Measurements from ENCODE around the gene SF3B5.
"Not testable (repeated sequence)": the region's sequence is repeated elsewhere in the genome, so short reads cannot be mapped to it uniquely, and the experiment has no call there.

SF3B5 gene

GRCh38 chr6:144063744-144064401, 31.5 kb downstream of the SF3B5 start:
- peak; percentile 57 for DNase-seq (ENCODE audit: low spot score)

DNA sequence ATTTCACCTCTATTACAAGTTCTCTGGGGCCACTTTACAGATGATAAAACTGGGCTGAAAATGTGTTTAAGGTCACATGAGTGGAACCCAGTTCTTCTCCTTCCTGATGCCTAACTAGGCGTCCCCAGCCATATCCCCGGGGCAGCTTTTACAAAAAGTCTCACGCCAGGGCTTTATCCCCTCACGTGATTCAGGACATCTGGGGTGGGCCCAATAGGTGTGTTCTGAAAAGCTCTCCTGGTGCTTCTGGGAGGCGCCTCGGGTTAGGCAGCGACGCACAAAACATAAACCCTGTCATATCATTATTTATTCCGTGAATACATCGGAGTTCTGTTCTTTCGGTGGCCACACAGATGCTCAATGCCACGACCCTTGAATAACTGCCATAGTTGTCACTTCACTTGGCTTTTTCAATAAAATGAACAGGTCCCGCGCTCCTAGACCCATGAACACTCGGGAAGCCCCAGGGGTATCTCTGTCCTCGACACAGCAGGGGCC, 32.1 kb downstream of the SF3B5 start:
- no peak for DNase-seq (ENCODE audit: low spot score)

GRCh38 chr6:144062786-144063185, 32.6 kb downstream of the SF3B5 start:
- DNase-seq (ENCODE audit: low spot score), result no peak

DNA sequence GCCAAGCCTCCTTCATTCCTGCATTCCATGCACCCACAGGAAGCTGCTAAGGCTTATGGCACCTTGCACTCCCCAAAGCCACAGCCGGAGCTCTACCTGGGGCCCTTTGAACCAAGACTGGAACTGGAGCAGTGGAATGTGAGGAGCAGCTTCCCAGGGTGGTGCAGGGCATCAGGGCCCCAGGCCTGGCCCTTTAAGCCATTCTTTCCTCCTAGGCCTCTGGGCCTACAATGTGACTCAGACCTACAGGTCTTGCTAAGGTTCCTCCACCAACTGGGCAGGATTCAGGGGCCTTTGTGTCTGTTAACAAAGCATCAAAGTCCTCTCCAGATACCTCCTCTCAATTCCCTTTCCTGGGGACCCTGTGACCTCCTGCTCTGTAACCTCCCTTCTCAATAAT, 36.2 kb downstream of the SF3B5 start:
- no peak for DNase-seq (ENCODE audit: low spot score)

GRCh38 chr6:144055121-144055931, 40.0 kb downstream of the SF3B5 start:
- peak; percentile 3 for DNase-seq (ENCODE audit: low spot score)

DNA sequence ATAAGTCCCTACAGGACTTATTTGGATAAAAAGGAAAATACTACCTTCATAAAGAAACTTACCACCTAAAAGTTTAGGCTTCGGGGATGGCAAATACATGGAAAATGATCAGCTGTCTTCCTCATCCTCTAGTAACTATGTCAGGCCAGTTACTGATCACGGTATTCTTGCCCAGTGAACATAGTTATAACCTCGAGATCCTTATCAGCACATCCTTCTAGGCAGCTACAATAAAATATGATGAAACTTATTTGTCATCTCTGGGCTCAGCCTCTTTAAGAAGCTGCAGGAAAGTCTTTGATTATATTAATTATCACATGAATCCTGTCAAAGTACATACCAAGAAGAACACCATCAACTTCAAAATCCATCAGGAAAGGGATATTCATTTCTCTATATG, 41.8 kb downstream of the SF3B5 start:
- DNase-seq (ENCODE audit: low spot score), result no peak

GRCh38 chr6:144052488-144052887, 42.9 kb downstream of the SF3B5 start:
- no peak for DNase-seq (ENCODE audit: low spot score)

DNA sequence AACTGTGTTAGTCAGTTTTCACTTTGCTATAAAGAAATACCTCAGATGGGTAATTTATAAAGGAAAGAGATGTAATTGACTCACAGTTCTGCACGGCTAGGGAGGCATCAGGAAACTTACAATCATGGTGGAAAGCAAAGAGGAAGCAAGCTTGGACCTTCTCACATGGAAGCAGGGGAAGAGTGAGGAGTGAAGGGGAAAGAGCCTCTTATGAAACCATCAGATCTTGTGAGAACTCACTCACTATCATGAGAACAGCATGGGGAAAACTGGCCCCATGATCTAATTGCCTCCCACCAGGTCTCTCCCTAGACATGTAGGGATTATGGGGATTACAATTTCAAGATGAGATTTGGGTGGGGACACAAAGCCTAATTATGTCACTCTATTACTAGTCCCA, 46.0 kb downstream of the SF3B5 start:
- no peak for DNase-seq (ENCODE audit: low spot score)

DNA sequence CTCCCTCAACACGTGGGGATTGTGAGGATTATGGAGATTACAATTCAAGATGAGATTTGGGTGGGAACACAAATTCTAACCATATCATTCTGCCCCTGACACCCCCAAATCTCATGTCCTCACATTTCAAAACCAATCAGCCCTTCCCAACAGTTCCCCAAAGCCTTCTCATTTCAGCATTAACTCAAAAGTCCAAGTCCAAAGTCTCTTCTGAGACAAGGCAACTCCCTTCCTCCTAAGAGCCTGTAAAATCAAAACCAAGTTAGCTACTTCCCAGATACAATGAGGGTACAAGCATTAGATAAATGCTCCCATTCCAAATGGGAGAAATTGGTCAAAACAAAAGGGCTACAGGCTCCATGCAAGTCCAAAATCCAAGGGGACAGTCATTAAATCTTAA, 47.7 kb downstream of the SF3B5 start:
- DNase-seq (ENCODE audit: low spot score), result no peak

DNA sequence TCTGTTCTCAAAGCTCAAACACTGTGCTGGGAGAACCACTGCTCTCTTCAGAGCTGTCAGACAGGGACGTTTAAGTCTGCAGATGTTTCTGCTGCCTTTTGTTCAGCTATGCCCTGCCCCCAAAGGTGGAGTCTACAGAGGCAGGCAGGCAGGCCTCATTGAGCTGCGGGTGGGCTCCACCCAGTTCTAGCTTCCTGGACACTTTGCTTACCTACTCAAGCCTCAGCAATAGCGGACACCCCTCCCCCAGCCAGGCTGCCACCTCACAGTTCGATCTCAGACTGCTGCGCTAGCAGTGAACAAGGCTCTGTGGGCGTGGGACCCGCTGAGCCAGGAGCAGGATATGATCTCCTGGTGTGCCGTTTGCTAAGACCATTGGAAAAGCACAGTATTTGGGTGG, 48.7 kb downstream of the SF3B5 start:
- not testable (repeated sequence) for DNase-seq (ENCODE audit: low spot score)

- not testable (repeated sequence) for DNase-seq (ENCODE audit: low spot score)
These were observed 50.4 kb downstream of the SF3B5 start for GRCh38 chr6:144044989-144045388.
